ENCODE results near the gene MYCL.
"Not testable (repeated sequence)": the region's sequence is repeated elsewhere in the genome, so short reads cannot be mapped to it uniquely, and the experiment has no call there.

The MYCL gene

GRCh38 chr1:39895731-39896480 lies 5.8 kb downstream of the MYCL start:
- Histone ChIP-seq H3K4me3 (no peak overlapping the region), H3K27ac (peak overlapping the region in 2 of 21 experiments; percentile 2 to 5)

GRCh38 chr1:39894884-39895495 lies 6.7 kb downstream of the MYCL start:
- Histone ChIP-seq H3K27ac (peak overlapping the region in 2 of 21 experiments; percentile 2 to 4), H3K4me3 (no peak overlapping the region)

- Histone ChIP-seq H3K27ac (peak overlapping the region in 2 of 21 experiments; percentile 27 to 59), H3K4me3 (no peak overlapping the region)
These were observed 8.8 kb downstream of the MYCL start for GRCh38 chr1:39892601-39893595.

GRCh38 chr1:39890880-39891279 lies 10.8 kb downstream of the MYCL start:
- no peak overlapping the region for H3K4me3 ChIP-seq
- H3K27ac ChIP-seq: peak overlapping the region in 1 of 21 experiments; percentile 24

- no peak overlapping the region for H3K4me3 ChIP-seq
- H3K27ac ChIP-seq: no peak overlapping the region
These were observed 11.4 kb downstream of the MYCL start for GRCh38 chr1:39890273-39890672.

GRCh38 chr1:39886757-39887231 lies 14.9 kb downstream of the MYCL start:
- H3K4me3 ChIP-seq: no peak overlapping the region
- H3K27ac ChIP-seq: no peak overlapping the region

- Histone ChIP-seq H3K27ac (no peak overlapping the region), H3K4me3 (no peak overlapping the region)
These were observed 16.2 kb downstream of the MYCL start for GRCh38 chr1:39885516-39885915.

- peak overlapping the region; percentile 72 to 100 (median 91) for H3K4me3 ChIP-seq
- H3K27ac ChIP-seq: no peak overlapping the region
These were observed 19.6 kb downstream of the MYCL start for GRCh38 chr1:39882152-39882551.

GRCh38 chr1:39877980-39878956 lies 23.4 kb downstream of the MYCL start:
- no peak overlapping the region for H3K4me3 ChIP-seq
- H3K27ac ChIP-seq: peak overlapping the region in 1 of 21 experiments; percentile 26

- H3K27ac ChIP-seq: peak overlapping the region in 3 of 21 experiments; percentile 20 to 30 (median 26)
- H3K4me3 ChIP-seq: no peak overlapping the region
These were observed 24.4 kb downstream of the MYCL start for GRCh38 chr1:39877231-39877778.

- peak overlapping the region in 2 of 21 experiments; percentile 17 to 49 for H3K27ac ChIP-seq
- H3K4me3 ChIP-seq: no peak overlapping the region
These were observed 25.6 kb downstream of the MYCL start for GRCh38 chr1:39876144-39876543.

GRCh38 chr1:39872698-39873097 lies 29.0 kb downstream of the MYCL start:
- no peak overlapping the region for H3K4me3 ChIP-seq
- H3K27ac ChIP-seq: no peak overlapping the region

- Histone ChIP-seq H3K27ac (no peak overlapping the region), H3K4me3 (no peak overlapping the region)
These were observed 29.9 kb downstream of the MYCL start for GRCh38 chr1:39871796-39872195.

GRCh38 chr1:39871043-39871442 lies 30.7 kb downstream of the MYCL start:
- H3K27ac ChIP-seq, H3K4me3 ChIP-seq: not testable (repeated sequence)

- not testable (repeated sequence) for H3K27ac ChIP-seq, H3K4me3 ChIP-seq
These were observed 32.1 kb downstream of the MYCL start for GRCh38 chr1:39869538-39870112.

GRCh38 chr1:39866767-39867166 lies 35.0 kb downstream of the MYCL start:
- H3K4me3 ChIP-seq: no peak overlapping the region
- H3K27ac ChIP-seq: no peak overlapping the region

GRCh38 chr1:39865762-39866161 lies 36.0 kb downstream of the MYCL start:
- Histone ChIP-seq H3K27ac (no peak overlapping the region), H3K4me3 (no peak overlapping the region)

- Histone ChIP-seq H3K27ac (no peak overlapping the region), H3K4me3 (no peak overlapping the region)
These were observed 38.5 kb downstream of the MYCL start for GRCh38 chr1:39863177-39863576.

Data from skin epidermis (tissue), 12 donors.